Mucosa of descending colon (tissue), 3 donors: ENCODE results near the gene NTM. TPM values are rescaled to one million over a fixed set of nuclear protein-coding genes. Genes with fewer than 3 reads are reported as not detected.
A peak's percentile ranks its signal among the peaks of the same experiment; 100 is the strongest.

Experiments
- ATAC-seq: fragments of 200-7000 bp; cut with Tn5 transposase; one replicate; pipeline ENCODE4 v1.9.1; 2020; ENCODE audit warnings: mild to moderate bottlenecking, moderate library complexity
- DNase-seq, 3 donors: peaks; one replicate each; pipeline ENCODE4 v3.0.0-alpha.2; 2020
- H3K36me3 ChIP-seq: fragments of 200-600 bp; one replicate; pipeline ENCODE4 v1.8.0; 2021; ENCODE audit warnings: low read depth, mild to moderate bottlenecking
- H3K4me1 ChIP-seq: fragments of 200-600 bp; one replicate; pipeline ENCODE4 v1.8.0; 2021; ENCODE audit warnings: low read depth, mild to moderate bottlenecking
- H3K4me3 ChIP-seq: fragments of 200-600 bp; one replicate; pipeline ENCODE4 v1.8.0; 2021; ENCODE audit warnings: mild to moderate bottlenecking
- H3K9me3 ChIP-seq: fragments of 200-600 bp; one replicate; pipeline ENCODE4 v1.8.0; 2021; ENCODE audit warnings: mild to moderate bottlenecking
- intact Hi-C, 2 donors: fragments of 100-400 bp; cut with DNase I in 1 of 2; cut with micrococcal nuclease in 1 of 2; formaldehyde crosslinking; loops; one replicate each; pipeline versions ENCODE4 v1.11.0 to v1.11.1; 2022; cut with DNase I, micrococcal nuclease
- total RNA-seq, 3 donors: library from RNA; stranded (reverse); fragmentation: NEBNext Ultra II Directional in 2 of 3; extraction: Animal tissue kit (Norgen Biotek cat#: 25700) in 2 of 3; gene quantifications; one replicate each; pipeline versions ENCODE4 v1.2.1 to v1.2.4, GENCODE V29; 2021 to 2023
- TF ChIP-seq, protein P1 (sequence below): fragments of 200-600 bp; IDR thresholded peaks from one replicate; pipeline ENCODE4 v1.8.0; 2022; ENCODE audit warnings: antibody characterized with exemption, mild to moderate bottlenecking
- donor health status: DM: no; HTN: no; CAD: no; lungs with moderate emphysema.
- donor health status: DM: no; HTN: no; CAD: no.
- donor health status: DM: no; HTN: yes; CAD: no.

NTM gene
- total RNA-seq, 3 donors from 2014 or later: 0.64 to 7.7 (median 1.2) TPM

DNA sequence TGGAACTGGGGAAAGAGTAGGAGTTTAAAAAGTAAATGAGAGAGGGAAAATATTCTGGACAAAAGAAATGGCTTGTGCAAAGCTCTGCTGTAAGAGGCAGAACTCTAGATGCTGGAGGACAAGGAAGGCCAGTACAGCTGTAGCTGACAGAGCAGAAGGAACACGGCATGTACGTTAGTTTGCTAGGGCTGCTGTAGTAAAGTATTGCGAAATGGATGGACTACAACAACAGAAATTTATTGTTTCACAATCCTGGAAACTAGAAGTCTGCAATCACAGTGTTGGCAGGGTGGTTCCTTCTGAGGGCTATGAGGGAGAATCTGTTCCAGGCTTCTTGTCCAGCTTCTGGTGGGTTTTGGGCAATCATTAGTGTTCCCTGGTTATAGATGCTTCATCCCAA, 454.4 kb downstream of the NTM start:
- DNase-seq: no peak
- TF ChIP-seq, protein P1, sequence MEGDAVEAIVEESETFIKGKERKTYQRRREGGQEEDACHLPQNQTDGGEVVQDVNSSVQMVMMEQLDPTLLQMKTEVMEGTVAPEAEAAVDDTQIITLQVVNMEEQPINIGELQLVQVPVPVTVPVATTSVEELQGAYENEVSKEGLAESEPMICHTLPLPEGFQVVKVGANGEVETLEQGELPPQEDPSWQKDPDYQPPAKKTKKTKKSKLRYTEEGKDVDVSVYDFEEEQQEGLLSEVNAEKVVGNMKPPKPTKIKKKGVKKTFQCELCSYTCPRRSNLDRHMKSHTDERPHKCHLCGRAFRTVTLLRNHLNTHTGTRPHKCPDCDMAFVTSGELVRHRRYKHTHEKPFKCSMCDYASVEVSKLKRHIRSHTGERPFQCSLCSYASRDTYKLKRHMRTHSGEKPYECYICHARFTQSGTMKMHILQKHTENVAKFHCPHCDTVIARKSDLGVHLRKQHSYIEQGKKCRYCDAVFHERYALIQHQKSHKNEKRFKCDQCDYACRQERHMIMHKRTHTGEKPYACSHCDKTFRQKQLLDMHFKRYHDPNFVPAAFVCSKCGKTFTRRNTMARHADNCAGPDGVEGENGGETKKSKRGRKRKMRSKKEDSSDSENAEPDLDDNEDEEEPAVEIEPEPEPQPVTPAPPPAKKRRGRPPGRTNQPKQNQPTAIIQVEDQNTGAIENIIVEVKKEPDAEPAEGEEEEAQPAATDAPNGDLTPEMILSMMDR: no peak
- no peaks in the 10 kb centered on the region for H3K4me1 ChIP-seq
- peak; percentile 28 for ATAC-seq
- H3K9me3 ChIP-seq: no peaks in the 10 kb centered on the region
- H3K36me3 ChIP-seq: no peaks in the 10 kb centered on the region
- H3K4me3 ChIP-seq: no peak overlapping the region
- intact Hi-C loops: no loop called here

DNA sequence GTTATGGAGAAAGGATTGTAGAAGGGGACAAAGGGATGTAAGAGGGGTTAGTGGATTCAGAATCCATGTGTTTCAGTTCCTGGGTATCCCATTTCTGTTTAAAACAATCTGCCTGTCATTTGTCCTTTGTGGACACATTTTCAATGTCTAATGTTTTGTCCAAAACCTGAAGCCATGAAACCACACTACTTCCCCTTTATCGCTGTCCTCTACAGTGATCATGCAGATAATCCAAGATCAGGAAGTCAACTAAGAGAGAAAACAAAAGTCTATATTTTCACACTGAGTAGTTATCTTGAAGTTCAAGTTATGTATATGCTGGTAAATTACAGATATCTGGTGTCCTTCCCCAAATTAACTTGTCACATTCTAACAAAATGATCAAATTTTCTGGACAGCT, 457.0 kb downstream of the NTM start:
- TF ChIP-seq, protein P1: no peak
- H3K9me3 ChIP-seq: no peaks in the 10 kb centered on the region
- H3K4me3 ChIP-seq: no peak overlapping the region
- H3K4me1 ChIP-seq: no peaks in the 10 kb centered on the region
- intact Hi-C loops: no loop called here
- H3K36me3 ChIP-seq: no peaks in the 10 kb centered on the region
- no peak for DNase-seq
- no peak for ATAC-seq

DNA sequence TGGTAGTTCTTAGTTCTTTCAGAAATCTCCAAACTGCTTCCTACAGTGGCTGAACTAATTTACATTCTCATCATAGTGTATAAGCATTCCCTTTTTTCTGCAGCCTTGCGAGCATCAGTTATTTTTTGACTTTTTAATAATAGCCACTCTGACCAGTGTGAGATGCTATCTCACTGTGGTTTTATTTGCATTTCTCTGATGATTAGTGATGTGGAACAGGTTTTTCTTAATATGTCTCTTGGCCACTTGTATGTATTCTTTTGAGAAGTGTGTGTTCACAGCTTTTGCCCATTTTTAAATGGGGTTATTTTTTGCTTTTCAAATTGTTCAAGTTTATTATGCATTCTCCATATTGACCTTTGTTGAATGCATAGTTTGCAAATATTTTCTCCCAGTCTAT, 459.3 kb downstream of the NTM start:
- Histone ChIP-seq H3K4me3 (no peak overlapping the region), H3K9me3 (no peaks in the 10 kb centered on the region), H3K4me1 (no peaks in the 10 kb centered on the region), H3K36me3 (no peaks in the 10 kb centered on the region)
- TF ChIP-seq, protein P1: no peak
- ATAC-seq (no peak), DNase-seq (no peak)
- intact Hi-C loops: no loop called here

DNA sequence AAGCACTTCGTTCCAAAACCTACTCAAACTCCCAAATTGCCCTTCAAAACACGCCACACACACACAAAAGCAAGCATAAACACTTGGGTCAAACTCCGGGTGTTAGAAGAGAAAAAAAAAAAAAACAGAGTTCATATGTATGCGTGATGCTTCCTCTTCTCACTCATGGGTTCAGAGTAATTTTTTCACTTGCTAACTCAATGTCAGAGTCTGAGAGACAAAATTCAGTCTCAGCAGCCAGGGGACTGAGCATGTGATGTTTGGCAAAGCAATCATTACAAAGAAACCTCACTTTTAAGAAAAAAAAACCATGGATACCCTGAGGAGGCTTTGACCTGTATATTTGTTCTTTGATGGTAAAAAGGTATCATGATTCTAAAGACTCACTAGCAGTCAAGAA, 461.7 kb downstream of the NTM start:
- H3K9me3 ChIP-seq: no peaks in the 10 kb centered on the region
- H3K4me1 ChIP-seq: no peaks in the 10 kb centered on the region
- H3K36me3 ChIP-seq: no peaks in the 10 kb centered on the region
- no peak overlapping the region for H3K4me3 ChIP-seq
- ATAC-seq (no peak), DNase-seq (no peak)
- TF ChIP-seq, protein P1: no peak
- intact Hi-C loops: no loop called here

DNA sequence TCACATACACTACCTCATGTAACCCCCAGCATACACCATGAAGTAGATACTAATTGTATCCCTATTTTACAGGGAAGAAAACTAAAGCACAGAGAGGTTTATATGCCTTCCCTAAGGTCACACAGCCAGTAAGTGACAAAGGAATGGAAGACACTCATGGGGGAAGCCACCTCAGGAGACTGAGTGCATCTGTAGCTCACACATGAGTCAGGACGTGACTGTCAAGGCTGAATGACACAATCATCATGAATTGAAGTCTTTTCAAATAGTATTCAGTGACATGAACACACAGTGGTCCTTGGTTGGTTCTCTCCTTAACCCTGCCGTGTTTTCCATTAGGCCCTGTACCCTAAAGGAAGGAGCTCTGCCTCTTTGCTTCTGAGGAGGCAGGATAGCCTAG, 463.0 kb downstream of the NTM start:
- Histone ChIP-seq H3K36me3 (no peaks in the 10 kb centered on the region), H3K9me3 (no peaks in the 10 kb centered on the region), H3K4me1 (no peaks in the 10 kb centered on the region), H3K4me3 (no peak overlapping the region)
- ATAC-seq (no peak), DNase-seq (no peak)
- intact Hi-C loops: no loop called here
- TF ChIP-seq, protein P1: no peak

DNA sequence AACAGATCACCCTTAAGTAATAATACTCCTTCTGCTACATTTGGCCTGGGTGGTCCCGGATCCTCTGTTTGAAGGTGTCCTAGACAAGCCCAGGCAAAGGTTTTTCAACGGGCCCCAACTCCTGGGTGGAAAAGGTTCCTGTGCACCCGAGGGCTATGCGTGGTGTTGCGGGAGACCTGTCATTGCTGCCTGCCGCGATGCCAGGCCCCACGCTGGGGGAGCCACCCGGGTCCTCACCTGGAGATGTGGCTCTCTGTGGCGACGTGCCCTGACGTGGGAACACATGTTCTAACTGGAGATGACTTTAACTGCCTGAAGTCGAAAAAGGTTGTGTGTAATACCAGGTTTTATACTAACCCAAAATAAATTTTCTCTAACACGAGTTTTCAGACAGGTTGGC, 467.1 kb downstream of the NTM start:
- intact Hi-C loops: no loop called here
- Histone ChIP-seq H3K9me3 (no peaks in the 10 kb centered on the region), H3K4me3 (no peak overlapping the region), H3K36me3 (no peaks in the 10 kb centered on the region), H3K4me1 (no peaks in the 10 kb centered on the region)
- ATAC-seq (no peak), DNase-seq (no peak)
- TF ChIP-seq, protein P1: no peak
